SK-N-SH (cell line): Measurements from ENCODE around the gene KCNQ2.

ENCODE experiments used
- EP300 ChIP-seq, 2 experiments: IDR thresholded peaks; 2 replicates each; pipeline versions ENCODE4 v1.4.0 to v1.6.1; 2012; ENCODE audit warnings: borderline replicate concordance in 1 of 2, low read depth in 1 of 2, low read length in 1 of 2
- GABPA ChIP-seq: IDR thresholded peaks from 2 replicates; pipeline ENCODE4 v1.4.0; 2012; ENCODE audit warnings: low read depth, mild to moderate bottlenecking
- JUND ChIP-seq: IDR thresholded peaks from 2 replicates; pipeline ENCODE4 v1.4.0; 2012
- POLR2AphosphoS5 ChIP-seq: IDR thresholded peaks from 2 replicates; pipeline ENCODE4 v1.6.1; 2012; ENCODE audit warnings: low read depth, low read length
- RXRA ChIP-seq: IDR thresholded peaks from 2 replicates; pipeline ENCODE4 v1.4.0; 2012; ENCODE audit warnings: low read depth, mild to moderate bottlenecking, borderline replicate concordance
- SMC3 ChIP-seq: IDR thresholded peaks from 2 replicates; pipeline ENCODE4 v1.6.1; 2012; ENCODE audit warnings: low read depth, low read length, improper control_type of control experiment
- TAF1 ChIP-seq: IDR thresholded peaks from 2 replicates; pipeline ENCODE4 v1.6.1; 2012; ENCODE audit warnings: low read depth, mild to moderate bottlenecking, low read length, moderate library complexity, borderline replicate concordance
- YY1 ChIP-seq: IDR thresholded peaks from 2 replicates; pipeline ENCODE4 v1.4.0; 2012; ENCODE audit warnings: low read depth, mild to moderate bottlenecking
- TF ChIP-seq, protein P1 (sequence below): fragments of 200-600 bp; sonication (generic); IDR thresholded peaks from 2 replicates; pipeline ENCODE4 v1.6.1; 2017; ENCODE audit warnings: antibody characterized with exemption, mild to moderate bottlenecking, moderate library complexity
- TF ChIP-seq, protein P2 (sequence below): IDR thresholded peaks from 2 replicates; pipeline ENCODE4 v1.6.1; 2012; ENCODE audit warnings: mild to moderate bottlenecking, low read depth, low read length, moderate library complexity
- TF ChIP-seq, protein P3 (sequence below): IDR thresholded peaks from 2 replicates; pipeline ENCODE4 v1.4.0; 2012; ENCODE audit warnings: low read depth
- TF ChIP-seq, protein P4 (sequence below): fragments of 150-350 bp; IDR thresholded peaks from 2 replicates; pipeline ENCODE4 v1.6.1; 2017; ENCODE audit warnings: antibody characterized with exemption, low read length, low read depth, borderline replicate concordance

DNA sequence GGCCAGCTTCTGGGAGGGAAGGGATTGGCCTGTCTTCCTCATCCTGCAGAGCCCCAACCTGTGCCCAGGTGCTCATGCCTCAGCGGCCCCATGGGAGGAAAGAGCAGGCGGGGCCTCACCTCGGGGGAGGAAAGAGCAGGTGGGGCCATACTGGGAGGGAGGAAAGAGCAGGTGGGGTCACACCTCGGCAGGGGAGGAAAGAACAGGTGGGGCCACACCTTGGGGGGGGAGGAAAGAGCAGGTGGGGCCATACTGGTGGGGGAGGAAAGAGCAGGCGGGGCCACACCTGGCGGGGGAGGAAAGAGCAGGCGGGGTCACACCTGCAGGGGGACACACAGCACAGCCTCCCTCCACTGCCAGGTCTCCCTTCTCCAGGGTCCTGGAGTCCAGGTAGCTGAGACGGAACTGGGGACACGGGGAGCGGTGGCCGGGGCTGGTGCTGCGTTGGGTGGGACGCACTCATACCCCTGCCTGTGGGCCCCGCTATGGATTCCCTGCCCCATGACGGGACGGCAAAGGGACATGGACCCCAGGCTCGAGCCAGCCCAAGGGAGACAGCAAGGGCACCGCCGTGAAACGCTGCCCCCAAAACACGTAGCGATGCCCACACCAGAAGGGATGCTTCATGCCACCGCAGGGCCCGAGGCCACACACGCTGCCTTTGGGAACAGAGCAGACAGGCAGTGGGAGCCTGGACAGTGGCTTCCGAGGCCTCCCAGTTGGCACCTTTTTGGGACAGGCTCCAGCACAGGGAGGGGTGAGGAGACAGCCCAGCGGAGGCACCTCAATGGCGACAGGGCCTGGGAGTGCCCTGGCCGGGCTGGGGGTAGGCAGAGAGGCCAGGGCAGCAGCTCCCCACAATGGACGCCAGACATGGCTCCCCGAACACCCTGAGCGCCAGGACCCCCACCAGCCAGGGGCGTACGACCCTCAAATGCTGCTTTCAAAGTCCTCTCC lies 68.0 kb downstream of the KCNQ2 start:
- TF ChIP-seq YY1: no peak
- TF ChIP-seq, protein P1, sequence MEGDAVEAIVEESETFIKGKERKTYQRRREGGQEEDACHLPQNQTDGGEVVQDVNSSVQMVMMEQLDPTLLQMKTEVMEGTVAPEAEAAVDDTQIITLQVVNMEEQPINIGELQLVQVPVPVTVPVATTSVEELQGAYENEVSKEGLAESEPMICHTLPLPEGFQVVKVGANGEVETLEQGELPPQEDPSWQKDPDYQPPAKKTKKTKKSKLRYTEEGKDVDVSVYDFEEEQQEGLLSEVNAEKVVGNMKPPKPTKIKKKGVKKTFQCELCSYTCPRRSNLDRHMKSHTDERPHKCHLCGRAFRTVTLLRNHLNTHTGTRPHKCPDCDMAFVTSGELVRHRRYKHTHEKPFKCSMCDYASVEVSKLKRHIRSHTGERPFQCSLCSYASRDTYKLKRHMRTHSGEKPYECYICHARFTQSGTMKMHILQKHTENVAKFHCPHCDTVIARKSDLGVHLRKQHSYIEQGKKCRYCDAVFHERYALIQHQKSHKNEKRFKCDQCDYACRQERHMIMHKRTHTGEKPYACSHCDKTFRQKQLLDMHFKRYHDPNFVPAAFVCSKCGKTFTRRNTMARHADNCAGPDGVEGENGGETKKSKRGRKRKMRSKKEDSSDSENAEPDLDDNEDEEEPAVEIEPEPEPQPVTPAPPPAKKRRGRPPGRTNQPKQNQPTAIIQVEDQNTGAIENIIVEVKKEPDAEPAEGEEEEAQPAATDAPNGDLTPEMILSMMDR: no peak
- no peak for TF ChIP-seq RXRA
- no peak for TF ChIP-seq EP300 (IDR thresholded peaks at IDR 0.05; ENCODE audit: borderline replicate concordance in 1 of 2, low read depth in 1 of 2, low read length in 1 of 2)
- TF ChIP-seq POLR2AphosphoS5: no peak
- no peak for TF ChIP-seq SMC3
- TF ChIP-seq, protein P2, sequence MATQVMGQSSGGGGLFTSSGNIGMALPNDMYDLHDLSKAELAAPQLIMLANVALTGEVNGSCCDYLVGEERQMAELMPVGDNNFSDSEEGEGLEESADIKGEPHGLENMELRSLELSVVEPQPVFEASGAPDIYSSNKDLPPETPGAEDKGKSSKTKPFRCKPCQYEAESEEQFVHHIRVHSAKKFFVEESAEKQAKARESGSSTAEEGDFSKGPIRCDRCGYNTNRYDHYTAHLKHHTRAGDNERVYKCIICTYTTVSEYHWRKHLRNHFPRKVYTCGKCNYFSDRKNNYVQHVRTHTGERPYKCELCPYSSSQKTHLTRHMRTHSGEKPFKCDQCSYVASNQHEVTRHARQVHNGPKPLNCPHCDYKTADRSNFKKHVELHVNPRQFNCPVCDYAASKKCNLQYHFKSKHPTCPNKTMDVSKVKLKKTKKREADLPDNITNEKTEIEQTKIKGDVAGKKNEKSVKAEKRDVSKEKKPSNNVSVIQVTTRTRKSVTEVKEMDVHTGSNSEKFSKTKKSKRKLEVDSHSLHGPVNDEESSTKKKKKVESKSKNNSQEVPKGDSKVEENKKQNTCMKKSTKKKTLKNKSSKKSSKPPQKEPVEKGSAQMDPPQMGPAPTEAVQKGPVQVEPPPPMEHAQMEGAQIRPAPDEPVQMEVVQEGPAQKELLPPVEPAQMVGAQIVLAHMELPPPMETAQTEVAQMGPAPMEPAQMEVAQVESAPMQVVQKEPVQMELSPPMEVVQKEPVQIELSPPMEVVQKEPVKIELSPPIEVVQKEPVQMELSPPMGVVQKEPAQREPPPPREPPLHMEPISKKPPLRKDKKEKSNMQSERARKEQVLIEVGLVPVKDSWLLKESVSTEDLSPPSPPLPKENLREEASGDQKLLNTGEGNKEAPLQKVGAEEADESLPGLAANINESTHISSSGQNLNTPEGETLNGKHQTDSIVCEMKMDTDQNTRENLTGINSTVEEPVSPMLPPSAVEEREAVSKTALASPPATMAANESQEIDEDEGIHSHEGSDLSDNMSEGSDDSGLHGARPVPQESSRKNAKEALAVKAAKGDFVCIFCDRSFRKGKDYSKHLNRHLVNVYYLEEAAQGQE: no peak
- TF ChIP-seq JUND: no peak
- TF ChIP-seq, protein P3, sequence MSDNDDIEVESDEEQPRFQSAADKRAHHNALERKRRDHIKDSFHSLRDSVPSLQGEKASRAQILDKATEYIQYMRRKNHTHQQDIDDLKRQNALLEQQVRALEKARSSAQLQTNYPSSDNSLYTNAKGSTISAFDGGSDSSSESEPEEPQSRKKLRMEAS: no peak
- TF ChIP-seq, protein P4, sequence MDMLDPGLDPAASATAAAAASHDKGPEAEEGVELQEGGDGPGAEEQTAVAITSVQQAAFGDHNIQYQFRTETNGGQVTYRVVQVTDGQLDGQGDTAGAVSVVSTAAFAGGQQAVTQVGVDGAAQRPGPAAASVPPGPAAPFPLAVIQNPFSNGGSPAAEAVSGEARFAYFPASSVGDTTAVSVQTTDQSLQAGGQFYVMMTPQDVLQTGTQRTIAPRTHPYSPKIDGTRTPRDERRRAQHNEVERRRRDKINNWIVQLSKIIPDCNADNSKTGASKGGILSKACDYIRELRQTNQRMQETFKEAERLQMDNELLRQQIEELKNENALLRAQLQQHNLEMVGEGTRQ: no peak
- no peak for TF ChIP-seq TAF1
- no peak for TF ChIP-seq GABPA
